ENCODE data around the gene KRTAP10-4. TPM values are rescaled to one million over a fixed set of nuclear protein-coding genes. Genes with fewer than 3 reads are reported as not detected.
"Not testable (repeated sequence)": the region's sequence is repeated elsewhere in the genome, so short reads cannot be mapped to it uniquely, and the experiment has no call there.

KRTAP10-4 gene
- total RNA-seq, 1 experiment from 2014 or later: not detected

DNA sequence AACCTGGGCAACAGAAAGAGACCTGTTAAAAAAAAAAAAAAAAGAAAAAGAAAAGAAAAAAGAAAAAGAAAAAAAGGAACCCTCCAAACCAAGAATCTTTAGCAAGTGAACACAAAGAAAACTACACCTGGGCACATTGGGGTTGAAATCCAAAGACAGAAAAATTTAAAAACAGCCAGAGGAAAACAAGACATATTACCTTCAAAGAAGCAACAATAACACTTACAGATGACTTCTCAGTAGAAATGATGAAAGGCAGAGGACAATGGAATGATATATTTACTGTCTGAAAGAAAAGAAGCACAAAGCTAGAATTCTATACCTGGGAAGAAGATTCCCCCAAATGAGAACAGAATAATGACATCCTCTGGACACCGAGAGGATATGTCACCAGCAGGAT, 30.8 kb upstream of the KRTAP10-4 start:
- Histone ChIP-seq H3K36me3 (no peaks in the 10 kb centered on the region), H3K27ac (no peak overlapping the region), H3K4me1 (replicated peaks) (no peaks in the 10 kb centered on the region), H3K9me3 (replicated peaks) (peaks cover 2% of the 10 kb centered on the region; the same call in 1 of the 2 replicates), H3K27me3 (replicated peaks) (no peaks in the 10 kb centered on the region; the same call in 1 of the 2 replicates), H3K4me3 (no peak overlapping the region)
- DNase-seq (ENCODE audit: low read depth in 1 of 2, low spot score in 2 of 2): no peak

GRCh38 chr21:44544566-44544965, 29.0 kb upstream of the KRTAP10-4 start:
- peaks cover 2% of the 10 kb centered on the region; the same call in 1 of the 2 replicates for H3K9me3 ChIP-seq (replicated peaks)
- H3K36me3 ChIP-seq: no peaks in the 10 kb centered on the region
- no peak for DNase-seq (ENCODE audit: low read depth in 1 of 2, low spot score in 2 of 2)
- no peak overlapping the region for H3K4me3 ChIP-seq
- H3K27ac ChIP-seq: no peak overlapping the region
- peaks cover 3% of the 10 kb centered on the region; the same call in 1 of the 2 replicates for H3K27me3 ChIP-seq (replicated peaks)
- H3K4me1 ChIP-seq (replicated peaks): no peaks in the 10 kb centered on the region

- peaks cover 2% of the 10 kb centered on the region; the same call in 1 of the 2 replicates for H3K9me3 ChIP-seq (replicated peaks)
- DNase-seq (ENCODE audit: low read depth in 1 of 2, low spot score in 2 of 2): no peak
- H3K36me3 ChIP-seq: no peaks in the 10 kb centered on the region
These were observed 25.7 kb upstream of the KRTAP10-4 start for GRCh38 chr21:44547656-44548331.

DNA sequence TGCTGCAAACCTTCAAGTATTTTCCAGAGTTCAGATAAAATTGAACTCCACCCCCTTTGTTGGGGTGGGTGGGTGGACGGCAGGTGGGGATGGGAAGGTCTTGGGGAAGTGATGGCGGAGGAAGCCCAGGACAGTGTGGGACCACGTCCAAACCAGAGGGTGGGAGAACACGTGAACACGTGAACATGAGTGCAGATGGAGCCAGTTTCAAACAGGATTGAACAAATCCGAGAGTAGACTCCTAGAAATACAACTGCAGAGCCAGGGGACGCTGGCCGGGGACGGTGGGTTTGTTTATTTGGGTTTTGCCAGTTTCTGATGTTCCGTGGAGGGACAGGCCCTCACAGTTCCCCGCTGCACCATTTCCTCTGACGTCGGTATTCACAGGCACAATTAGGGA, 25.1 kb upstream of the KRTAP10-4 start:
- peaks cover 2% of the 10 kb centered on the region; the same call in 1 of the 2 replicates for H3K9me3 ChIP-seq (replicated peaks)
- no peaks in the 10 kb centered on the region for H3K4me1 ChIP-seq (replicated peaks)
- no peaks in the 10 kb centered on the region for H3K36me3 ChIP-seq
- no peak overlapping the region for H3K27ac ChIP-seq
- H3K4me3 ChIP-seq: no peak overlapping the region
- DNase-seq (ENCODE audit: low read depth in 1 of 2, low spot score in 2 of 2): no peak
- peaks cover 3% of the 10 kb centered on the region; the same call in 1 of the 2 replicates for H3K27me3 ChIP-seq (replicated peaks)

More at GRCh38 chr21:44547656-44548331, 25.7 kb upstream of the KRTAP10-4 start:
- Histone ChIP-seq H3K4me3 (no peak overlapping the region), H3K27me3 (replicated peaks) (peaks cover 3% of the 10 kb centered on the region; the same call in 1 of the 2 replicates), H3K4me1 (replicated peaks) (no peaks in the 10 kb centered on the region), H3K27ac (no peak overlapping the region)

GRCh38 chr21:44548922-44549321, 24.6 kb upstream of the KRTAP10-4 start:
- Histone ChIP-seq H3K4me3 (no peak overlapping the region), H3K4me1 (replicated peaks) (no peaks in the 10 kb centered on the region), H3K27ac (no peak overlapping the region), H3K9me3 (replicated peaks) (peaks cover 2% of the 10 kb centered on the region; the same call in 1 of the 2 replicates), H3K27me3 (replicated peaks) (peaks cover 3% of the 10 kb centered on the region; the same call in 1 of the 2 replicates), H3K36me3 (no peaks in the 10 kb centered on the region)
- no peak for DNase-seq (ENCODE audit: low read depth in 1 of 2, low spot score in 2 of 2)

DNA sequence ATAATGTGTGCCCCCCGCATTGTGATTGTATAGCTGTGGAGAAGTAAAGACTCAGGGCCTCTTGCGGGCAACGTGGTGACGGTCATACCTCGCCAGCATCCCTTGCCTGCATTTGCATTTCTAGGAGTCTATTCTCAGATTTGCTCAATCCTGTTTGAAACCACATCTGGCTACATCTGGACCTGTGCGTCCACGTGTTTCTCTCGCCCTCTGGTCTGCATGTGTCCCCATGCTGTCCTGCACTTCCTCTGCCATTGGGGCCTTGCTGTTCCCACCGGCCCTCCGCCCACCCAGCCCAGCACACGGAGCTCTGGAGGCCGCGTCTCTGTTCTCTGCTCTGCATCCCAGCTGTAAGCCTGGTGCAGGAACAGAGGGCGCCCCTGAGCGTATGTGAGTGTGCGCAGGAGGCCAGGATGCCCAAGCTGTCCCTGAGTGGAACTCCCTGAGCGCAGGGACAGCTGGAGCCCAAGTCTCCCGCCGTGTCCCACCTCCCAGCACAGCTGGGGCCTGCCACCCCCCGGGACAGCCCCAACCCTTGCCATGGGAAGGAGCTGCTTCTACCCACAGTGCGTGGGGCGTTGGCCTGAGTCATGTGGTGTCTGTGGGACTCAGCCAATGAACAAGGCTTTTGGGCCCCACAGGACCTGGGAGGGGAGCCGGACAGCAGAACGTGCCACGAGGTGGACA, 23.9 kb upstream of the KRTAP10-4 start:
- Histone ChIP-seq H3K4me3 (no peak overlapping the region), H3K9me3 (replicated peaks) (peaks cover 2% of the 10 kb centered on the region; the same call in 1 of the 2 replicates), H3K4me1 (replicated peaks) (no peaks in the 10 kb centered on the region), H3K27ac (no peak overlapping the region), H3K27me3 (replicated peaks) (peaks cover 9% of the 10 kb centered on the region), H3K36me3 (no peaks in the 10 kb centered on the region)
- DNase-seq (ENCODE audit: low read depth in 1 of 2, low spot score in 2 of 2): no peak

DNA sequence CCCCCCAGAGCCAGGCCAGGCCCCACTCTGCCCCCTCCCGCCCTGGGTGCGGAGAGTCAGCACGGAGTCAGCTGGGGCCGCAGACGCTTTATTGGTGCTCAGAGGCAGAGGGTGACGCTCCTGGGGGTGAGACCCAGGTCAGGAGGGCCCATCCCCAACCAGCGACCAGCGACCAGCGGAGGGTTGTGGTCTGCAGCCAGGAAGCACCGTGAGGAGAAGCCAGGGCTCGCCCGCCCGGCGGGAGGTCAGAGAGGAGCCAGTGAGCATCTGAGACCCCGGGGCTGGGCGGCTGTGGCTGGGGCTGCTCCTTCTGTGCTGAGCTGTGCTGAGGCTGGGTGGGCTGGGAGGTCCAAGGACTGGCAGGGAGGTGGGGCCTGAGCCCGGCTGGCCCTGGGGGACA, 23.2 kb upstream of the KRTAP10-4 start:
- DNase-seq (ENCODE audit: low read depth in 1 of 2, low spot score in 2 of 2): not testable (repeated sequence)

GRCh38 chr21:44550807-44551206, 22.7 kb upstream of the KRTAP10-4 start:
- DNase-seq (ENCODE audit: low read depth in 1 of 2, low spot score in 2 of 2): no peak
- Histone ChIP-seq H3K27me3 (replicated peaks) (peaks cover 13% of the 10 kb centered on the region), H3K4me3 (no peak overlapping the region), H3K4me1 (replicated peaks) (no peaks in the 10 kb centered on the region), H3K27ac (no peak overlapping the region), H3K9me3 (replicated peaks) (peaks cover 2% of the 10 kb centered on the region; the same call in 1 of the 2 replicates), H3K36me3 (no peaks in the 10 kb centered on the region)

More for the DNA sequence above, 23.2 kb upstream of the KRTAP10-4 start:
- not testable (repeated sequence) for H3K9me3 ChIP-seq (replicated peaks); H3K36me3 ChIP-seq; H3K4me1 ChIP-seq (replicated peaks); H3K4me3 ChIP-seq; H3K27ac ChIP-seq
- H3K27me3 ChIP-seq (replicated peaks): peaks cover 13% of the 10 kb centered on the region

- peaks cover 2% of the 10 kb centered on the region; the same call in 1 of the 2 replicates for H3K9me3 ChIP-seq (replicated peaks)
- H3K36me3 ChIP-seq: no peaks in the 10 kb centered on the region
- H3K27me3 ChIP-seq (replicated peaks): peaks cover 13% of the 10 kb centered on the region
- no peak for DNase-seq (ENCODE audit: low read depth in 1 of 2, low spot score in 2 of 2)
- no peaks in the 10 kb centered on the region for H3K4me1 ChIP-seq (replicated peaks)
- no peak within 1 kb of the TSS for H3K4me3 ChIP-seq
- no peak within 1 kb of the TSS for H3K27ac ChIP-seq
These were observed 22.1 kb upstream of the KRTAP10-4 start, which contains the start of gene KRTAP10-2 for GRCh38 chr21:44551340-44551961. KRTAP10-2 (minus strand) TSS chr21:44551505; CDS start chr21:44551458, 47 bp downstream.

DNA sequence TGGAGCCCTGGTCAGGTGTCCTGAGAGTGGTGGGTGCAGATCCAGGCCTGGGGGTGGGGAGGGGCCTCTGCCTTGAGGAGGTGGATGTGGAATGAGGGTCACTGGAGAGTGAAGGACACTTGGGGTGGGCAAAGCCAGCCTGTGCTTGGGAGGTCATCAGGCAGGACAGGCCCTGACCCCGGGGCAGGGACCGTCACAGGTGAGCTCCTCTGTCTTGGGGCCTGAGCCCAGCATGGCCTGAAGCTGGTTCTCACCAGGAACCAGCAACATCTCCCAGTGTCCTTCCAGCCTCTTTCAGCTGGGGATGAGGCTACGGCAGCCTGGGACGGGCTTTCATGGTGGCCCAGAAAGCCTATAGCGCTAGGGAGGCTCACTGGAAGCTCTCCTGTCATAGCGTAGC, 21.4 kb upstream of the KRTAP10-4 start:
- peaks cover 13% of the 10 kb centered on the region for H3K27me3 ChIP-seq (replicated peaks)
- DNase-seq (ENCODE audit: low read depth in 1 of 2, low spot score in 2 of 2): no peak

DNA sequence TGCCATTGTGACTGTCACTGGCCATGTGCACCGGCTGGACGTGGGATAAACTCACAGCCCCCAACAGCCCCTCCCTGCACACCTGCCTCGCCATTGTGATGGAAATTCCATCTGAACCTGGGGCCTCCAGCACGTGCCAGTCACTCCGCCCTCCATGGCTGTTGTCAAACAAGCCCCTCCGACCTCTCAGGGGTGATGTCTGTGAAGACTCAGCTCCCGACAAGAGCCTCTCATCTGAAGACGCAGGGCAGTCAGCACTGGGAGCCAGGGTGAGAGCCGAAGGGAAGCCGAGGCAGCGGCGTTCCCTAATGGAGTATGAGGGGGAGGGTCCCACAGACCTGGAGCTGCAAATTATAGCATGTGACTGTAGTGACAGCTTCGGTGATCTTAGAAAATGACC, 20.8 kb upstream of the KRTAP10-4 start:
- Histone ChIP-seq H3K27ac (no peak overlapping the region), H3K4me3 (no peak overlapping the region), H3K9me3 (replicated peaks) (no peaks in the 10 kb centered on the region), H3K36me3 (no peaks in the 10 kb centered on the region), H3K4me1 (replicated peaks) (no peaks in the 10 kb centered on the region), H3K27me3 (replicated peaks) (peaks cover 13% of the 10 kb centered on the region; the same call in 1 of the 2 replicates)
- no peak for DNase-seq (ENCODE audit: low read depth in 1 of 2, low spot score in 2 of 2)

More for the DNA sequence above, 21.4 kb upstream of the KRTAP10-4 start:
- Histone ChIP-seq H3K4me1 (replicated peaks) (no peaks in the 10 kb centered on the region), H3K36me3 (no peaks in the 10 kb centered on the region), H3K27ac (no peak overlapping the region), H3K4me3 (no peak overlapping the region), H3K9me3 (replicated peaks) (no peaks in the 10 kb centered on the region)

DNA sequence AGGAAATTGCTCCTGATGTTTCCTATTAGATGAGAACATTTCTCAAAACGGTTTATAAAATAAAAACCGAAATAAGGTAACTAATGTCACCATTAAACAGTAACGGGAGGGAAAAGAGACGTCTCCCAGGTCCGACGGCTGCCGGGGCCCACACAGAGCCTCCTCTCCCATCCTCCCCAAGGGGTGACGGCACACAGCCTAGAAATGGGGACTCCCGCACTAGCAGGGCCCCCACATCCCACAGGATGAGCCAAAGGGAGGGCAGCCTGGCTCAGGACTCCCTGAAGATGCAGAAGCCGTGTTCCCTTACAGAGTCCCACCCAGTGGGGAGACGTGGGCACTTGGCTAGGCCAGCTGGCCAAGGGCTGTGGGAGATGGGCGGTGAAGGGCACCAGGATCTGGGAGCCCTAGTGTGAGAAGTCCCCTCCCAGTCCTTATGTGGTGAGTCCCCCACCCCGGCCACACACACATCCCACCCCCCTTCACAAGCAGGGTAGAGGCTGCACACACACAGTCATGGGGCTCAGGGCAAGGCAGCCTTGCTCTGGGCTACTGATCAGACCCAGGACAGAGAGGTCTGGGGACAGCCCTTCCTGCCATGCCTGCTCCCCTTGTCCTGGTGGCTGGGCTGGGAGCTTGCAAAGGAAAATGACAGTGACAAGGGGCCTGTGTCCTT, 18.2 kb upstream of the KRTAP10-4 start:
- H3K27ac ChIP-seq: no peak overlapping the region
- H3K4me3 ChIP-seq: no peak overlapping the region
- no peak for DNase-seq (ENCODE audit: low read depth in 1 of 2, low spot score in 2 of 2)
- no peaks in the 10 kb centered on the region for H3K9me3 ChIP-seq (replicated peaks)
- peaks cover 10% of the 10 kb centered on the region; the same call in 1 of the 2 replicates for H3K27me3 ChIP-seq (replicated peaks)
- no peaks in the 10 kb centered on the region for H3K4me1 ChIP-seq (replicated peaks)
- H3K36me3 ChIP-seq: no peaks in the 10 kb centered on the region

DNA sequence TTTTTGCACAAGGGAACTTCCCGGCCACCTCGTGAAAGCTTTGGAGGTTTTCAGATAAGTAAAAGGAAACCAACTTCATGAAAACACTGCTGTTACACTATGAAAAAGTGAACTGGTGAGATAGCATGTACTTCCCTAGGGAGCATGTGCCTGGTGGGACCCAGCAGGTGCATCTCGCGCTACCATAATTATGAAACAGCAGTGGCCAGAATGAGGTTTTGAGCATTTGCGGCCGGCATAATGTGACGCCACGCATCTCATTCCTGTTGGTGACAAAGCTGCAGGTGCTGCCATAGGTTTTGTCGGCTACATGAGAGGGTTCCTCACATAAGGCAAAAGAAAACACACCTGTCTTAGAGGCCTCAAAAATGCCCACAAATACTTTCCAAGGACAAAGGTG, 16.6 kb upstream of the KRTAP10-4 start:
- H3K4me3 ChIP-seq: no peak overlapping the region
- no peaks in the 10 kb centered on the region for H3K9me3 ChIP-seq (replicated peaks)
- no peaks in the 10 kb centered on the region for H3K36me3 ChIP-seq
- no peak for DNase-seq (ENCODE audit: low read depth in 1 of 2, low spot score in 2 of 2)
- H3K27ac ChIP-seq: no peak overlapping the region
- H3K27me3 ChIP-seq (replicated peaks): peaks cover 10% of the 10 kb centered on the region; the same call in 1 of the 2 replicates
- H3K4me1 ChIP-seq (replicated peaks): no peaks in the 10 kb centered on the region

All from SJSA1 (cell line).